Right ventricle myocardium inferior (tissue), 1 donor: ENCODE measurements around the gene ISLR2. TPM values are rescaled to one million over a fixed set of nuclear protein-coding genes. Genes with fewer than 3 reads are reported as not detected.

Experiments
- ATAC-seq: fragments of 200-7000 bp; cut with Tn5 transposase; one replicate; pipeline ENCODE4 v1.9.1; 2020; ENCODE audit warnings: mild to moderate bottlenecking, moderate library complexity
- DNase-seq: peaks from one replicate; pipeline ENCODE4 v3.0.0; 2021; ENCODE audit errors: missing footprints
- intact Hi-C: fragments of 100-400 bp; cut with DNase I; formaldehyde crosslinking; loops from one replicate; pipeline ENCODE4 v1.11.0; 2022
- total RNA-seq: library from RNA; stranded (reverse); fragmentation: NEBNext Ultra II Directional; extraction: Animal tissue kit (Norgen Biotek cat#: 25700); gene quantifications from one replicate; pipeline ENCODE4 v1.2.1, GENCODE V29; 2021
- donor health status: DM: no; HTN: yes; CAD: no; lungs with severe emphysema.

Gene ISLR2
- total RNA-seq, 1 donor from 2014 or later: 1.3 TPM

GRCh38 chr15:74127954-74128784 is 2.2 kb upstream of the ISLR2 start:
- intact Hi-C loops: loop anchor here (1.0 kb wide), 2 partner anchors 175 to 194 kb away; no protein-coding TSS in a partner anchor
- ATAC-seq: peak; percentile 27
- no peak for DNase-seq

DNA sequence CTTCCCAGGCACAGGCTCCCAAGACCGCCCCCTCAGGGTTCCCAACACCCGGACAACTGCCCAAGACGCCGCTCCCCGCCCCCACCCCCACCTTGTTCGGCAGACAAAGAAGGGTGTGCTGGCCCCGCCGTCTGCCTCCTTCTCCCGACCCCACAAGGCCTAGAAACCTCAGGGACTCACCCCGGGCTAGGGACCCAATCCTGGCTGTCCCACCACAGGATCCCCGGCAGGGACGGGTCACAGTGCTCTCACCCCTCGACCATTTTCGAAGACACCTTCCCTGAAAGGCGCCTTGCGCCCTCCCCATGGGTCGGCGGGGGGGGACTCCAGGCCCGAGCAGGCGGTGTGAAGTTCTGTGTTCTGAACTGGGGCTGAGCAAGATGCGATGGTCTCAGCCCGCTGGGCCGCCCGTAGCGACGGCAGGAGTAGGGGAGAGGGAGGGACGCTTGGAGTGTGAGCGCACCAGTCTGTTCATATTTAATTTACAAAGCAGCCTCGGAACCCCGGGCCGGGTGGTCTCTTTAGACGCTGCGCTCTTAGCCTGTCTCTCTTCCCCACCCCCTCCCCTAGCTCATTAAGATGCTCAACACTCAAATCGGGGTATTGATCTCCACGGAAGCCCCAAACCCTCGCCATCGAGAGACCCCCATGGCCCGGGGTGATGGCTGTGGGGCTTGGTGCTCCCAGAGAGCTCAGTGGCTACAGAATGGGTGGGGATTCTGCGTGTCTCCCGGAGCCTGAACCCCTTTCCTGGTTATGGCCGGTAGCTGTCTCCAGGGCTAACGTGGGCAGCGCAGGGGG is 1.4 kb upstream of the ISLR2 start:
- DNase-seq (no peak), ATAC-seq (no peak)
- intact Hi-C loops: no loop called here

GRCh38 chr15:74129586-74130154 is 716 bp upstream of the ISLR2 start:
- intact Hi-C loops: loop anchor here (10.0 kb wide), 1 partner anchor 155 kb away; no protein-coding TSS in a partner anchor
- DNase-seq: no peak
- no peak for ATAC-seq

DNA sequence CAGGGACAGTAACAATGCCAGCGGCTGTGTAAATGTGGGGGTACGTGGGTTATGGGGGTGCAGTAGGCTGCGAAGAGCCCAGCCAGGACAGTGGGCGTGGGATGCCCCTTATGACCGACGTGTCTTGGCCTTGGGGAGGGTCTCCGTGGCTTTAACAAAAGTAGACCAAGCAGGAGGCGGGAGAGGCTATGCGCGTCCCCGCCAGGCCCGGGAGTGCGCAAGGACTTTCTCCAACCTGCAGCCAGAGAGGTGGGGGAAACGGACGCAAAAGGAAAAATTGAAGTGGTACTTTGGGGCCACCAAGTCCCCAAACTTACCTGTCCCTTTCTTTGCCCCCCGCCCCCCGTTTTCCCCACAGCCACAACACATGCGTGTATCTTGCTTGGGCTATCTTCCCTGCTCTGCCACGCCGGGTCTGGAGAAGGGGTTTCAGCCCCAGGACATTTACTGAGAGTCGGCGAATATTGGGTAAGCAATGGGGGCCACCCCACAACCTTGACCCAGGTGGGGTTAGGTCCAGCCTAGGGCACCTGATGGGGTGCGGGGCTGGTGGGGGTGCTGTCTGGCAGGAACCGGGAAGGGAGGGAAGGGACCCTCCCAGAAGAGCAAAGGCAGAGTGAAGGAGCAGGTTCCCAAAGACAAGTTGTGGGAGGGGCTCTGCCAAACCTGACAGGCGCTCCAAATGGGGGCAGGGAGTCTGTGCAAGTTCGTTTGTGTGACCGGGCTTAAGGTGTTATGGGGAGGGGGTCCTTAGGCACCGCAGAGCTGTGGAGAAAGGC is 652 bp downstream of the ISLR2 start:
- ATAC-seq: no peak
- intact Hi-C loops: loop anchor here (10.0 kb wide), 1 partner anchor 156 kb away; no protein-coding TSS in a partner anchor
- no peak for DNase-seq

- ATAC-seq: no peak
- intact Hi-C loops: loop anchor here (10.0 kb wide), 1 partner anchor 157 kb away; no protein-coding TSS in a partner anchor
- DNase-seq: no peak
Observed at GRCh38 chr15:74131628-74132413, 1.4 kb downstream of the ISLR2 start.

GRCh38 chr15:74132681-74133651 is 2.6 kb downstream of the ISLR2 start:
- intact Hi-C loops: loop anchor here (10.0 kb wide), 1 partner anchor 158 kb away; no protein-coding TSS in a partner anchor
- ATAC-seq (no peak), DNase-seq (no peak)

- DNase-seq: no peak
- no peak for ATAC-seq
- intact Hi-C loops: loop anchor here (10.0 kb wide), 1 partner anchor 159 kb away; no protein-coding TSS in a partner anchor
Observed at GRCh38 chr15:74133694-74134386, 3.5 kb downstream of the ISLR2 start.

- ATAC-seq (no peak), DNase-seq (no peak)
- intact Hi-C loops: loop anchor here (10.0 kb wide), 1 partner anchor 160 kb away; no protein-coding TSS in a partner anchor
Observed at GRCh38 chr15:74134387-74135027, 4.1 kb downstream of the ISLR2 start.

- ATAC-seq (no peak), DNase-seq (no peak)
- intact Hi-C loops: loop anchor here (10.0 kb wide), 1 partner anchor 160 kb away; no protein-coding TSS in a partner anchor
Observed at GRCh38 chr15:74135041-74135565, 4.7 kb downstream of the ISLR2 start.

DNA sequence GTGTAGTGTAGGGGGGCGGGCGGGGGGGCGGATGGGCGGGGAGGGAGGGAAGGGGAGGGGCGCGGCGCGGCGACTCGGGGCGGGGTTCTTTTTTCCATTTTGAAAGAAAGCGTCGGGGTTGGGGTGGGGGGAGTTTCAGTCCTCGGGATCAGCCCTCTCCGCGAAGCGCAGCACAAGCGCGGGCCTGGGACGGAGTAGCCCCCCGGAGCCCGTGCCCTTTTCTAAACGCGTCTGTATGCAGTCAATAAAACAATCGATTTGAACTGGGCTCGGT is 6.1 kb downstream of the ISLR2 start:
- ATAC-seq: no peak
- intact Hi-C loops: loop anchor here (2.0 to 10.0 kb wide), 2 partner anchors 42 to 162 kb away; no protein-coding TSS in a partner anchor
- no peak for DNase-seq

GRCh38 chr15:74136814-74137536 is 6.6 kb downstream of the ISLR2 start:
- ATAC-seq (peak; percentile 14), DNase-seq (no peak)
- intact Hi-C loops: loop anchor here (2.0 to 10.0 kb wide), 2 partner anchors 42 to 162 kb away; no protein-coding TSS in a partner anchor

DNA sequence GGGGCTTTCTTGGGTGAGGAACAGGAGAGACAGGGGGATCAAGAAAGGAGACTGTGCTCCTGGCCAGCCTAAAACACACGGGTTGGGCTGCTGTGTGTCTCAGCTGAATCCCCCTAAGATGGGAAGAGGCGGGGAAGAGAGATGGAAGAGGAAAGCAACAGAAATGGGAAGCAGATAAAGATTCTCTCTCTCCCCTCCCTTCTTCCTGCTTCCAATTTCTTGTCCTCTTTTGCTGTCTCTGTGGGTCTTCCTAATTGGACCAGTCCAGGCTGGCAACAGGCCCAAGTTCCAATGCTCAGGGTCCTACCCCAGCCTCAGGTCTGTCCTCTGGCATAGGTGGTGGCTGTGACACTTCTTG is 7.1 kb downstream of the ISLR2 start:
- DNase-seq (no peak), ATAC-seq (no peak)
- intact Hi-C loops: loop anchor here (2.0 to 10.0 kb wide), 2 partner anchors 41 to 163 kb away; no protein-coding TSS in a partner anchor

GRCh38 chr15:74138642-74139041 is 8.3 kb downstream of the ISLR2 start:
- no peak for ATAC-seq
- DNase-seq: no peak
- intact Hi-C loops: loop anchor here (10.0 kb wide), 1 partner anchor 164 kb away; no protein-coding TSS in a partner anchor

DNA sequence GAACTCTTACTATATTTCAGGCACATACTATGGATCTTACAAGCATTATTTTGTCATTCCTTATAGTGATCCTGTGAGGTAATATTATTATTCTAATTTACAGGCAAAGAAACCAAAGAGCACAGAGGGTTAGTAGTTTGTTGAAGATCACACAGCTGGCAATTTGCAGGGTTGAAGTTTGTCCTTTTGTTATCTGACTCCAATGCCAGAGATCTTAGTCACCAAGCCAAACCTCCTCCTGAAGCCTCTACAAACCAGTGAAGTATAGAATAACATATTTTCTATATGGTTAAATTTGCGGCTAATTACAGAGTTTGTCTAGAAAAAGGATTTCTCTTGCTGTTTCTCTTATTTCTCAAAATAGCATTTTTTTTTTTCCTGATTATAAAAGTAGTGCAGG is 11.2 kb downstream of the ISLR2 start:
- no peak for DNase-seq
- intact Hi-C loops: no loop called here
- no peak for ATAC-seq
